ENCODE results near the gene MARS1. TPM values are rescaled to one million over a fixed set of nuclear protein-coding genes. Genes with fewer than 3 reads are reported as not detected.

MARS1 gene
- total RNA-seq, 2 experiments from 2014 or later, result 203 to 204 TPM

- no peaks in the 10 kb centered on the region for H3K9me3 Mint-ChIP-seq
- Histone ChIP-seq H3K36me3 (ENCODE audit: insufficient read depth, low read length) (no peaks in the 10 kb centered on the region), H3K27me3 (ENCODE audit: control insufficient read depth in 1 of 2, insufficient read depth in 2 of 2, low read length in 2 of 2) (peaks cover 4 to 8% of the 10 kb centered on the region in 2 experiments), H3K27ac (ENCODE audit: low read depth in 1 of 2, low read length in 2 of 2) (no peak overlapping the region), H3K4me3 (ENCODE audit: low read length) (no peak overlapping the region), H3K9me3 (ENCODE audit: control insufficient read depth in 1 of 2, insufficient read depth in 1 of 2, low read length in 2 of 2) (no peaks in the 10 kb centered on the region), H3K4me1 (ENCODE audit: insufficient read depth, low read length) (peaks cover 17% of the 10 kb centered on the region)
- no peaks in the 10 kb centered on the region for H3K36me3 Mint-ChIP-seq (ENCODE audit: low read depth)
- DNase-seq (no peak), ATAC-seq (ENCODE audit: poor library complexity) (no peak)
- TF ChIP-seq, protein P1, sequence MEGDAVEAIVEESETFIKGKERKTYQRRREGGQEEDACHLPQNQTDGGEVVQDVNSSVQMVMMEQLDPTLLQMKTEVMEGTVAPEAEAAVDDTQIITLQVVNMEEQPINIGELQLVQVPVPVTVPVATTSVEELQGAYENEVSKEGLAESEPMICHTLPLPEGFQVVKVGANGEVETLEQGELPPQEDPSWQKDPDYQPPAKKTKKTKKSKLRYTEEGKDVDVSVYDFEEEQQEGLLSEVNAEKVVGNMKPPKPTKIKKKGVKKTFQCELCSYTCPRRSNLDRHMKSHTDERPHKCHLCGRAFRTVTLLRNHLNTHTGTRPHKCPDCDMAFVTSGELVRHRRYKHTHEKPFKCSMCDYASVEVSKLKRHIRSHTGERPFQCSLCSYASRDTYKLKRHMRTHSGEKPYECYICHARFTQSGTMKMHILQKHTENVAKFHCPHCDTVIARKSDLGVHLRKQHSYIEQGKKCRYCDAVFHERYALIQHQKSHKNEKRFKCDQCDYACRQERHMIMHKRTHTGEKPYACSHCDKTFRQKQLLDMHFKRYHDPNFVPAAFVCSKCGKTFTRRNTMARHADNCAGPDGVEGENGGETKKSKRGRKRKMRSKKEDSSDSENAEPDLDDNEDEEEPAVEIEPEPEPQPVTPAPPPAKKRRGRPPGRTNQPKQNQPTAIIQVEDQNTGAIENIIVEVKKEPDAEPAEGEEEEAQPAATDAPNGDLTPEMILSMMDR (IDR thresholded peaks at IDR 0.05), result no peak
- H3K27me3 Mint-ChIP-seq, result peaks cover 4% of the 10 kb centered on the region
- ChIA-PET POLR2A (no interaction called here), CTCF (no interaction called here)
- peaks cover 19% of the 10 kb centered on the region for H3K4me1 Mint-ChIP-seq (ENCODE audit: low read depth)
- intact Hi-C loops (cut with DNase I, micrococcal nuclease), result loop anchor here in 1 of 2 experiments (10.0 kb wide), 1 partner anchor 1007 kb away; no protein-coding TSS in a partner anchor
- no peak overlapping the region for H3K4me3 Mint-ChIP-seq
- no peak overlapping the region for H3K27ac Mint-ChIP-seq
Observed at GRCh38 chr12:57551637-57552305, 63.9 kb downstream of the MARS1 start.

GRCh38 chr12:57552306-57552651, 64.4 kb downstream of the MARS1 start:
- POLR2A ChIA-PET, result no interaction called here
- DNase-seq, result no peak

GRCh38 chr12:57552835-57553313, 65.0 kb downstream of the MARS1 start:
- H3K4me3 ChIP-seq (ENCODE audit: low read length), result no peak overlapping the region
- ChIA-PET POLR2A (no interaction called here), CTCF (no interaction called here)
- H3K4me1 ChIP-seq (ENCODE audit: insufficient read depth, low read length), result peaks cover 16% of the 10 kb centered on the region
- TF ChIP-seq, protein P1 (IDR thresholded peaks at IDR 0.05), result no peak
- no peak overlapping the region for H3K27ac ChIP-seq (ENCODE audit: low read depth in 1 of 2, low read length in 2 of 2)
- Mint-ChIP-seq H3K27me3 (peaks cover 4% of the 10 kb centered on the region), H3K36me3 (ENCODE audit: low read depth) (no peaks in the 10 kb centered on the region), H3K4me1 (ENCODE audit: low read depth) (peaks cover 8% of the 10 kb centered on the region), H3K4me3 (no peak overlapping the region), H3K27ac (no peak overlapping the region), H3K9me3 (no peaks in the 10 kb centered on the region)
- peaks cover 4 to 8% of the 10 kb centered on the region in 2 experiments for H3K27me3 ChIP-seq (ENCODE audit: control insufficient read depth in 1 of 2, insufficient read depth in 2 of 2, low read length in 2 of 2)
- no peaks in the 10 kb centered on the region for H3K9me3 ChIP-seq (ENCODE audit: control insufficient read depth in 1 of 2, insufficient read depth in 1 of 2, low read length in 2 of 2)
- no peak for DNase-seq
- ATAC-seq (ENCODE audit: poor library complexity), result no peak
- intact Hi-C loops (cut with DNase I, micrococcal nuclease), result loop anchor here in 1 of 2 experiments (10.0 kb wide), 1 partner anchor 1008 kb away; no protein-coding TSS in a partner anchor
- no peaks in the 10 kb centered on the region for H3K36me3 ChIP-seq (ENCODE audit: insufficient read depth, low read length)

More at GRCh38 chr12:57552306-57552651, 64.4 kb downstream of the MARS1 start:
- Histone ChIP-seq H3K27ac (ENCODE audit: low read depth in 1 of 2, low read length in 2 of 2) (no peak overlapping the region), H3K36me3 (ENCODE audit: insufficient read depth, low read length) (no peaks in the 10 kb centered on the region), H3K9me3 (ENCODE audit: control insufficient read depth in 1 of 2, insufficient read depth in 1 of 2, low read length in 2 of 2) (no peaks in the 10 kb centered on the region), H3K4me1 (ENCODE audit: insufficient read depth, low read length) (peaks cover 16% of the 10 kb centered on the region), H3K4me3 (ENCODE audit: low read length) (no peak overlapping the region), H3K27me3 (ENCODE audit: control insufficient read depth in 1 of 2, insufficient read depth in 2 of 2, low read length in 2 of 2) (peaks cover 4 to 8% of the 10 kb centered on the region in 2 experiments)
- intact Hi-C loops (cut with DNase I, micrococcal nuclease), result loop anchor here in 1 of 2 experiments (10.0 kb wide), 1 partner anchor 1007 kb away; no protein-coding TSS in a partner anchor
- Mint-ChIP-seq H3K4me1 (ENCODE audit: low read depth) (peaks cover 14% of the 10 kb centered on the region), H3K4me3 (peak overlapping the region; percentile 18), H3K27ac (no peak overlapping the region), H3K27me3 (peaks cover 4% of the 10 kb centered on the region), H3K36me3 (ENCODE audit: low read depth) (no peaks in the 10 kb centered on the region), H3K9me3 (no peaks in the 10 kb centered on the region)
- no peak for ATAC-seq (ENCODE audit: poor library complexity)
- TF ChIP-seq, protein P1 (IDR thresholded peaks at IDR 0.05), result no peak
- CTCF ChIA-PET, result no interaction called here
